ENCODE measurements around the gene GPR85.

GPR85 gene

DNA sequence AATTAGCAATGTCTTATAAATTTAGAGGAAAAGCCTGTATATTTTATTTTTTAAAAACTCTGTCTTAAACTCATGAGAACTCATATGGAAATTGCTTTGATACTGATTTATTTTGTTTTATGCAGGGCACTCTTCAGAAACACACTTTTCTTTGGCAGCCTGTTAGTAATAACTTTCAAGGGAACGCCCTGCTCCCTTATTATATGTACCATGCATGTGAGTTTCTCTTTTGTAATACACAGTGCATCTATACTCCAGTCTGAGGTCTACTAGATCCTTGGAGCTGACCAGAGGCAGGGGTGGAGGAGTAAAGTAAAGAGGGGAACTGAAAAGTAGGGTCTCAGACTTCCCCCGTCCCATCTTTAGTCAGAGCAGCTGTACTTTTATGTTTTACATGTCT is 40.2 kb downstream of the GPR85 start:
- no peak overlapping the region for H3K9ac ChIP-seq
- no peak overlapping the region for H2AFZ ChIP-seq (ENCODE audit: low read depth)
- H3K4me3 ChIP-seq (IDR thresholded peaks at IDR 0.05; ENCODE audit: insufficient read depth, low read depth, low read length), result no peak overlapping the region
- no peaks in the 10 kb centered on the region for H3K4me1 ChIP-seq (ENCODE audit: low read depth, poor library complexity, severe bottlenecking)
- H3K36me3 ChIP-seq (ENCODE audit: insufficient read depth), result no peaks in the 10 kb centered on the region
- no peaks in the 10 kb centered on the region for H3K79me2 ChIP-seq (ENCODE audit: insufficient read depth, low read depth)
- no peaks in the 10 kb centered on the region for H4K20me1 ChIP-seq (ENCODE audit: insufficient read depth)
- H3K4me2 ChIP-seq, result no peak overlapping the region
- TF ChIP-seq, protein P1, sequence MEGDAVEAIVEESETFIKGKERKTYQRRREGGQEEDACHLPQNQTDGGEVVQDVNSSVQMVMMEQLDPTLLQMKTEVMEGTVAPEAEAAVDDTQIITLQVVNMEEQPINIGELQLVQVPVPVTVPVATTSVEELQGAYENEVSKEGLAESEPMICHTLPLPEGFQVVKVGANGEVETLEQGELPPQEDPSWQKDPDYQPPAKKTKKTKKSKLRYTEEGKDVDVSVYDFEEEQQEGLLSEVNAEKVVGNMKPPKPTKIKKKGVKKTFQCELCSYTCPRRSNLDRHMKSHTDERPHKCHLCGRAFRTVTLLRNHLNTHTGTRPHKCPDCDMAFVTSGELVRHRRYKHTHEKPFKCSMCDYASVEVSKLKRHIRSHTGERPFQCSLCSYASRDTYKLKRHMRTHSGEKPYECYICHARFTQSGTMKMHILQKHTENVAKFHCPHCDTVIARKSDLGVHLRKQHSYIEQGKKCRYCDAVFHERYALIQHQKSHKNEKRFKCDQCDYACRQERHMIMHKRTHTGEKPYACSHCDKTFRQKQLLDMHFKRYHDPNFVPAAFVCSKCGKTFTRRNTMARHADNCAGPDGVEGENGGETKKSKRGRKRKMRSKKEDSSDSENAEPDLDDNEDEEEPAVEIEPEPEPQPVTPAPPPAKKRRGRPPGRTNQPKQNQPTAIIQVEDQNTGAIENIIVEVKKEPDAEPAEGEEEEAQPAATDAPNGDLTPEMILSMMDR (conservative IDR thresholded peaks at IDR 0.05; ENCODE audit: low read depth, low read length), result no peak
- no peak overlapping the region for H3K27ac ChIP-seq
- no peaks in the 10 kb centered on the region for H3K27me3 ChIP-seq (ENCODE audit: insufficient read depth, low read depth)

- H3K27ac ChIP-seq, result no peak overlapping the region
- H3K27me3 ChIP-seq (ENCODE audit: insufficient read depth, low read depth), result no peaks in the 10 kb centered on the region
- no peaks in the 10 kb centered on the region for H4K20me1 ChIP-seq (ENCODE audit: insufficient read depth)
- no peak overlapping the region for H2AFZ ChIP-seq (ENCODE audit: low read depth)
- no peaks in the 10 kb centered on the region for H3K79me2 ChIP-seq (ENCODE audit: insufficient read depth, low read depth)
- H3K4me3 ChIP-seq (IDR thresholded peaks at IDR 0.05; ENCODE audit: insufficient read depth, low read depth, low read length), result no peak overlapping the region
- no peaks in the 10 kb centered on the region for H3K36me3 ChIP-seq (ENCODE audit: insufficient read depth)
- H3K4me2 ChIP-seq, result no peak overlapping the region
- TF ChIP-seq, protein P1 (conservative IDR thresholded peaks at IDR 0.05; ENCODE audit: low read depth, low read length), result no peak
- H3K4me1 ChIP-seq (ENCODE audit: low read depth, poor library complexity, severe bottlenecking), result no peaks in the 10 kb centered on the region
- H3K9ac ChIP-seq, result no peak overlapping the region
Measured at GRCh38 chr7:113045379-113045778, 41.2 kb downstream of the GPR85 start.

- Histone ChIP-seq H3K9ac (no peak overlapping the region), H3K27me3 (ENCODE audit: insufficient read depth, low read depth) (no peaks in the 10 kb centered on the region), H4K20me1 (ENCODE audit: insufficient read depth) (no peaks in the 10 kb centered on the region), H3K36me3 (ENCODE audit: insufficient read depth) (no peaks in the 10 kb centered on the region), H3K4me1 (ENCODE audit: low read depth, poor library complexity, severe bottlenecking) (no peaks in the 10 kb centered on the region), H3K4me3 (IDR thresholded peaks at IDR 0.05; ENCODE audit: insufficient read depth, low read depth, low read length) (no peak overlapping the region), H2AFZ (ENCODE audit: low read depth) (no peak overlapping the region), H3K27ac (no peak overlapping the region), H3K79me2 (ENCODE audit: insufficient read depth, low read depth) (no peaks in the 10 kb centered on the region), H3K4me2 (no peak overlapping the region)
- TF ChIP-seq, protein P1 (conservative IDR thresholded peaks at IDR 0.05; ENCODE audit: low read depth, low read length), result no peak
Measured at GRCh38 chr7:113044394-113044793, 42.2 kb downstream of the GPR85 start.

DNA sequence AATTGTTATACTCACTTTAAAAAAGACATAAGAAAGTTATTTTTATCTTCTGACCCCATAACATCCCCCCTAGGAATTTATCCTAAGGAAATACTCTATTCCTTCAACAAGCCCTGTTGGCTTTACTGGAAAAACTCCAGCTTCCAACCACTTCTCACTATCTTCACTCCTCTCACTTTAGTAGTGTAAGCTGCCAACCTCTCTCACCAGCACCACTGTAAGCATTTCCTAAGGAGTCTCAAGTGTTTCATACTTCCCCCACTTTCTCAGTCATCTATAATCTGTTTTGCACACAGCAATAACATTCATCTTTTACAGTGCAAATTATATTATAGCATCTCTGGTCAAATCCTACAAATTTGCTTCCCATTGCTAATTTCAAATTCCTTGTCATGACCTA is 45.8 kb downstream of the GPR85 start:
- Histone ChIP-seq H3K4me2 (no peak overlapping the region), H3K27me3 (ENCODE audit: insufficient read depth, low read depth) (no peaks in the 10 kb centered on the region), H3K36me3 (ENCODE audit: insufficient read depth) (no peaks in the 10 kb centered on the region), H2AFZ (ENCODE audit: low read depth) (no peak overlapping the region), H4K20me1 (ENCODE audit: insufficient read depth) (no peaks in the 10 kb centered on the region), H3K4me1 (ENCODE audit: low read depth, poor library complexity, severe bottlenecking) (no peaks in the 10 kb centered on the region), H3K9ac (no peak overlapping the region), H3K4me3 (IDR thresholded peaks at IDR 0.05; ENCODE audit: insufficient read depth, low read depth, low read length) (no peak overlapping the region), H3K79me2 (ENCODE audit: insufficient read depth, low read depth) (no peaks in the 10 kb centered on the region), H3K27ac (no peak overlapping the region)
- TF ChIP-seq, protein P1 (conservative IDR thresholded peaks at IDR 0.05; ENCODE audit: low read depth, low read length), result no peak
